Measurements from ENCODE around the gene HSBP1L1. TPM values are rescaled to one million over a fixed set of nuclear protein-coding genes. Genes with fewer than 3 reads are reported as not detected.

The HSBP1L1 gene
- total RNA-seq, 2 experiments from 2014 or later: 14.2 to 14.8 TPM

GRCh38 chr18:79934311-79935097, 29.9 kb upstream of the HSBP1L1 start:
- CTCF ChIA-PET: no interaction called here
- H3K27me3 Mint-ChIP-seq (ENCODE audit: low read depth): no peaks in the 10 kb centered on the region

GRCh38 chr18:79935098-79935480, 29.4 kb upstream of the HSBP1L1 start:
- no peaks in the 10 kb centered on the region for H3K4me1 Mint-ChIP-seq (ENCODE audit: low read depth)
- DNase-seq: no peak
- H3K9me3 Mint-ChIP-seq: peaks cover 55% of the 10 kb centered on the region
- peaks cover 88% of the 10 kb centered on the region for H3K36me3 Mint-ChIP-seq (ENCODE audit: low read depth)
- H3K27ac Mint-ChIP-seq: no peak overlapping the region
- CTCF ChIA-PET: no interaction called here
- H3K27me3 Mint-ChIP-seq (ENCODE audit: low read depth): no peaks in the 10 kb centered on the region
- no peak overlapping the region for H3K4me3 Mint-ChIP-seq
- intact Hi-C loops (cut with micrococcal nuclease): no loop called here

More at GRCh38 chr18:79934311-79935097, 29.9 kb upstream of the HSBP1L1 start:
- Mint-ChIP-seq H3K4me3 (no peak overlapping the region), H3K4me1 (ENCODE audit: low read depth) (no peaks in the 10 kb centered on the region), H3K9me3 (peaks cover 61% of the 10 kb centered on the region), H3K27ac (no peak overlapping the region), H3K36me3 (ENCODE audit: low read depth) (peaks cover 88% of the 10 kb centered on the region)
- no peak for DNase-seq
- intact Hi-C loops (cut with micrococcal nuclease): no loop called here

GRCh38 chr18:79935499-79935898, 28.9 kb upstream of the HSBP1L1 start:
- Mint-ChIP-seq H3K27ac (no peak overlapping the region), H3K36me3 (ENCODE audit: low read depth) (peaks cover 89% of the 10 kb centered on the region), H3K27me3 (ENCODE audit: low read depth) (no peaks in the 10 kb centered on the region), H3K4me3 (no peak overlapping the region), H3K9me3 (peaks cover 54% of the 10 kb centered on the region), H3K4me1 (ENCODE audit: low read depth) (no peaks in the 10 kb centered on the region)
- no peak for DNase-seq
- intact Hi-C loops (cut with micrococcal nuclease): no loop called here
- CTCF ChIA-PET: no interaction called here

GRCh38 chr18:79935925-79936324, 28.5 kb upstream of the HSBP1L1 start:
- H3K27me3 Mint-ChIP-seq (ENCODE audit: low read depth): no peaks in the 10 kb centered on the region
- peaks cover 91% of the 10 kb centered on the region for H3K36me3 Mint-ChIP-seq (ENCODE audit: low read depth)
- no peak overlapping the region for H3K4me3 Mint-ChIP-seq
- CTCF ChIA-PET: no interaction called here
- peaks cover 54% of the 10 kb centered on the region for H3K9me3 Mint-ChIP-seq
- H3K4me1 Mint-ChIP-seq (ENCODE audit: low read depth): no peaks in the 10 kb centered on the region
- no peak overlapping the region for H3K27ac Mint-ChIP-seq
- intact Hi-C loops (cut with micrococcal nuclease): no loop called here
- no peak for DNase-seq

- Mint-ChIP-seq H3K27me3 (ENCODE audit: low read depth) (no peaks in the 10 kb centered on the region), H3K4me1 (ENCODE audit: low read depth) (no peaks in the 10 kb centered on the region), H3K9me3 (peaks cover 48% of the 10 kb centered on the region), H3K36me3 (ENCODE audit: low read depth) (peaks cover 88% of the 10 kb centered on the region), H3K4me3 (no peak overlapping the region), H3K27ac (no peak overlapping the region)
- no peak for DNase-seq
- CTCF ChIA-PET: no interaction called here
- intact Hi-C loops (cut with micrococcal nuclease): no loop called here
Measured at GRCh38 chr18:79936641-79937040, 27.8 kb upstream of the HSBP1L1 start.

- DNase-seq: no peak
- H3K27ac Mint-ChIP-seq: no peak overlapping the region
- H3K9me3 Mint-ChIP-seq: peaks cover 45% of the 10 kb centered on the region
- CTCF ChIA-PET: no interaction called here
- intact Hi-C loops (cut with micrococcal nuclease): no loop called here
- no peak overlapping the region for H3K4me3 Mint-ChIP-seq
- H3K27me3 Mint-ChIP-seq (ENCODE audit: low read depth): no peaks in the 10 kb centered on the region
- no peaks in the 10 kb centered on the region for H3K4me1 Mint-ChIP-seq (ENCODE audit: low read depth)
- peaks cover 90% of the 10 kb centered on the region for H3K36me3 Mint-ChIP-seq (ENCODE audit: low read depth)
Measured at GRCh38 chr18:79937103-79937860, 27.2 kb upstream of the HSBP1L1 start.

- Mint-ChIP-seq H3K27ac (no peak overlapping the region), H3K9me3 (peaks cover 36% of the 10 kb centered on the region), H3K36me3 (ENCODE audit: low read depth) (peaks cover 84% of the 10 kb centered on the region), H3K4me3 (no peak overlapping the region), H3K4me1 (ENCODE audit: low read depth) (no peaks in the 10 kb centered on the region), H3K27me3 (ENCODE audit: low read depth) (no peaks in the 10 kb centered on the region)
- no peak for DNase-seq
- intact Hi-C loops (cut with micrococcal nuclease): no loop called here
- CTCF ChIA-PET: interaction anchor here (0.5 kb wide), 1 partner anchor 188 kb away, joined by 5 read pairs; no protein-coding TSS in a partner anchor
Measured at GRCh38 chr18:79938196-79938595, 26.2 kb upstream of the HSBP1L1 start.

GRCh38 chr18:79939096-79939495, 25.3 kb upstream of the HSBP1L1 start:
- Mint-ChIP-seq H3K27me3 (ENCODE audit: low read depth) (no peaks in the 10 kb centered on the region), H3K36me3 (ENCODE audit: low read depth) (peaks cover 76% of the 10 kb centered on the region), H3K27ac (no peak overlapping the region), H3K4me3 (no peak overlapping the region), H3K4me1 (ENCODE audit: low read depth) (peaks cover 1% of the 10 kb centered on the region), H3K9me3 (peaks cover 30% of the 10 kb centered on the region)
- no peak for DNase-seq
- CTCF ChIA-PET: no interaction called here
- intact Hi-C loops (cut with micrococcal nuclease): no loop called here

GRCh38 chr18:79940126-79940813, 24.2 kb upstream of the HSBP1L1 start:
- H3K9me3 Mint-ChIP-seq: peaks cover 23% of the 10 kb centered on the region
- H3K4me3 Mint-ChIP-seq: no peak overlapping the region
- CTCF ChIA-PET: no interaction called here
- H3K27me3 Mint-ChIP-seq (ENCODE audit: low read depth): no peaks in the 10 kb centered on the region
- intact Hi-C loops (cut with micrococcal nuclease): no loop called here
- no peak for DNase-seq
- no peak overlapping the region for H3K27ac Mint-ChIP-seq
- peaks cover 13% of the 10 kb centered on the region for H3K4me1 Mint-ChIP-seq (ENCODE audit: low read depth)
- H3K36me3 Mint-ChIP-seq (ENCODE audit: low read depth): peaks cover 65% of the 10 kb centered on the region

GRCh38 chr18:79940814-79941472, 23.5 kb upstream of the HSBP1L1 start:
- H3K4me3 Mint-ChIP-seq: no peak overlapping the region
- intact Hi-C loops (cut with micrococcal nuclease): no loop called here
- no peak for DNase-seq
- peaks cover 18% of the 10 kb centered on the region for H3K9me3 Mint-ChIP-seq
- H3K4me1 Mint-ChIP-seq (ENCODE audit: low read depth): peaks cover 17% of the 10 kb centered on the region
- CTCF ChIA-PET: no interaction called here
- H3K27me3 Mint-ChIP-seq (ENCODE audit: low read depth): no peaks in the 10 kb centered on the region
- no peak overlapping the region for H3K27ac Mint-ChIP-seq
- H3K36me3 Mint-ChIP-seq (ENCODE audit: low read depth): peaks cover 58% of the 10 kb centered on the region

- CTCF ChIA-PET: no interaction called here
- Mint-ChIP-seq H3K36me3 (ENCODE audit: low read depth) (peaks cover 51% of the 10 kb centered on the region), H3K9me3 (peaks cover 13% of the 10 kb centered on the region), H3K4me3 (no peak overlapping the region), H3K27ac (peak overlapping the region; percentile 63), H3K27me3 (ENCODE audit: low read depth) (no peaks in the 10 kb centered on the region), H3K4me1 (ENCODE audit: low read depth) (peaks cover 21% of the 10 kb centered on the region)
- intact Hi-C loops (cut with micrococcal nuclease): no loop called here
- no peak for DNase-seq
Measured at GRCh38 chr18:79941473-79942119, 22.8 kb upstream of the HSBP1L1 start.

GRCh38 chr18:79942211-79942610, 22.2 kb upstream of the HSBP1L1 start:
- H3K27me3 Mint-ChIP-seq (ENCODE audit: low read depth): no peaks in the 10 kb centered on the region
- peak overlapping the region; percentile 63 for H3K27ac Mint-ChIP-seq
- no peak overlapping the region for H3K4me3 Mint-ChIP-seq
- intact Hi-C loops (cut with micrococcal nuclease): no loop called here
- CTCF ChIA-PET: no interaction called here
- H3K9me3 Mint-ChIP-seq: peaks cover 9% of the 10 kb centered on the region
- DNase-seq: no peak
- H3K36me3 Mint-ChIP-seq (ENCODE audit: low read depth): peaks cover 45% of the 10 kb centered on the region
- peaks cover 23% of the 10 kb centered on the region for H3K4me1 Mint-ChIP-seq (ENCODE audit: low read depth)
